ENCODE data around the gene HNRNPF. TPM values are rescaled to one million over a fixed set of nuclear protein-coding genes. Genes with fewer than 3 reads are reported as not detected.
"Not testable (repeated sequence)": the region's sequence is repeated elsewhere in the genome, so short reads cannot be mapped to it uniquely, and the experiment has no call there.

Gene HNRNPF
- total RNA-seq, 1 donor from 2014 or later: 211 TPM

DNA sequence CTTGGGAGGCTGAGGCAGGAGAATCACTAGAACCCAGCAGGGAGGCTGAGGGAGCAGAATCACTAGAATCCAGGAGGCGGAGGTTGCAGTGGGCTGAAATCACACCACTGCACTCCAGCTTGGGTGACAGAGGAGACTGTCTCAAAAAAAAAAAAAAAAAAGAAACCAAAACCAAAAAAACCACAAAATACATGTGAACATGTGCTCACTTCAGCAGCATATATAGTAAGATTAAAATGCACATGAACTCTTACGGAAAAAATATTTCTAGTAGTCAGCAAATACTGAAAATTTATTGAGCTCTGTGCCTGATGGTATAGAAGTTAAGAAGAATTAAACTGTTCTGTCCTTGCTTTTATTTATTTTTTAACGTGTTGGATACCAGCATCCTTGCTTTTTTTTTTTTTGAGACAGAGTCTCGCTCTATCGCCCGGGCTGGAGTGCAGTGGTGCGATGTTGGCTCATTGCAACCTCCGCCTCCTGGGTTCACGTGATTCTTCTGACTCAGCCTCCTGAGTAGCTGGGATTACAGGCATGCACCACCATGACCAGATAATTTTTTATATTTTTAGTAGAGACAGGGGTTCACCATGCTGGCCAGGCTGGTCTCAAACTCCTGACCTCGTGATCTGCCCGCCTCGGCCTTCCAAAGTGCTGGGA is 18.3 kb upstream of the HNRNPF start:
- TF ChIP-seq CTCF (IDR thresholded peaks at IDR 0.05; ENCODE audit: unreplicated experiment): no peak
- Mint-ChIP-seq H3K36me3 (ENCODE audit: insufficient read depth) (peaks cover 2% of the 10 kb centered on the region), H3K4me3 (ENCODE audit: low read depth) (no peak overlapping the region), H3K9me3 (ENCODE audit: low read depth) (no peaks in the 10 kb centered on the region), H3K27ac (no peak overlapping the region), H3K27me3 (no peaks in the 10 kb centered on the region), H3K4me1 (ENCODE audit: low read depth) (no peaks in the 10 kb centered on the region)
- no peak for DNase-seq (ENCODE audit: low spot score, unreplicated experiment)

- not testable (repeated sequence) for H3K4me3 Mint-ChIP-seq (ENCODE audit: low read depth); H3K4me1 Mint-ChIP-seq (ENCODE audit: low read depth); H3K36me3 Mint-ChIP-seq (ENCODE audit: insufficient read depth); H3K9me3 Mint-ChIP-seq (ENCODE audit: low read depth); H3K27ac Mint-ChIP-seq; DNase-seq (ENCODE audit: low spot score, unreplicated experiment); H3K27me3 Mint-ChIP-seq
Observed at GRCh38 chr10:43426476-43426875, 17.5 kb upstream of the HNRNPF start.

DNA sequence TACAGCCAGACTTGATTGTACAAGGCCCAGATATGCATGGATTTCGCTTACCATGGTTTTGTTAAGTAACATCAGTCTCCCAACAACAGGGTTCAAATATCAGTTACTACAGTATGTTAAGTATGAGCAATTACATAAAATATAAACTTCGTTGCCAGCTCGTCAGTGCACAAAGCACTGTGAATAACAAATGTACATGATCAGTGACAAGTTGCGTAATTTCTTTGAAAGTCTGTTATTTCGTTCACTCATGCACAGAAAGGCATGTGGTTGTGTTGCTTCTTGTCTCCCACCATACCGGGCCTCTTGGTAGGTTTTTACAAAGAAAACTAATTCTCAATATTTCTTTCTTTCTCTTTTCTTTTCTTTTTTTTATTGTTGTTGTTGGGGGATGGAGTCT is 15.4 kb upstream of the HNRNPF start:
- TF ChIP-seq CTCF (IDR thresholded peaks at IDR 0.05; ENCODE audit: unreplicated experiment): no peak
- Mint-ChIP-seq H3K27me3 (no peaks in the 10 kb centered on the region), H3K36me3 (ENCODE audit: insufficient read depth) (peaks cover 2% of the 10 kb centered on the region), H3K4me3 (ENCODE audit: low read depth) (no peak overlapping the region), H3K27ac (no peak overlapping the region), H3K9me3 (ENCODE audit: low read depth) (no peaks in the 10 kb centered on the region), H3K4me1 (ENCODE audit: low read depth) (peaks cover 4% of the 10 kb centered on the region)
- no peak for DNase-seq (ENCODE audit: low spot score, unreplicated experiment)

DNA sequence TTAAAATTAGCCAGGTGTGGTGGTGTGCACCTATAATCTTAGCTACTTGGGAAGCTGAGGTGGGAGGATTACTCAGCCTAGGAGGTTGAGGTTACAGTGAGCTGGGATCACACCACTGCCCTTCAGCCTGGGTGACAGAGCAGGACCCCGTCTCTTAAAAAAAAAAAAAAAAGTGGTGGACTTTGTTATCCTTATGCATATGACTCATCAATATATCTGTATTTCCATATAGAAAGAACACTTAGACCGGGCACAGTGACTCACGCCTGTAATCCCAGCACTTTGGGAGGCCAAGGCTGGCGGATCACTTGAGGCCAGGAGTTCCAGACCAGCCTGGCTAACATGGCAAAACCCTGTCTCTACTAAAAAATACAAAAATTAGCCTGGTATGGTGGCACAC is 13.0 kb upstream of the HNRNPF start:
- not testable (repeated sequence) for H3K27ac Mint-ChIP-seq

GRCh38 chr10:43421519-43421918 is 12.5 kb upstream of the HNRNPF start:
- no peaks in the 10 kb centered on the region for H3K27me3 Mint-ChIP-seq
- peaks cover 2% of the 10 kb centered on the region for H3K36me3 Mint-ChIP-seq (ENCODE audit: insufficient read depth)
- H3K4me3 Mint-ChIP-seq (ENCODE audit: low read depth): no peak overlapping the region
- H3K9me3 Mint-ChIP-seq (ENCODE audit: low read depth): no peaks in the 10 kb centered on the region
- TF ChIP-seq CTCF (IDR thresholded peaks at IDR 0.05; ENCODE audit: unreplicated experiment): no peak
- peaks cover 5% of the 10 kb centered on the region for H3K4me1 Mint-ChIP-seq (ENCODE audit: low read depth)
- no peak for DNase-seq (ENCODE audit: low spot score, unreplicated experiment)
- no peak overlapping the region for H3K27ac Mint-ChIP-seq

More for the DNA sequence above, 13.0 kb upstream of the HNRNPF start:
- H3K9me3 Mint-ChIP-seq (ENCODE audit: low read depth); H3K27me3 Mint-ChIP-seq; DNase-seq (ENCODE audit: low spot score, unreplicated experiment); H3K4me3 Mint-ChIP-seq (ENCODE audit: low read depth); H3K4me1 Mint-ChIP-seq (ENCODE audit: low read depth); H3K36me3 Mint-ChIP-seq (ENCODE audit: insufficient read depth): not testable (repeated sequence)

DNA sequence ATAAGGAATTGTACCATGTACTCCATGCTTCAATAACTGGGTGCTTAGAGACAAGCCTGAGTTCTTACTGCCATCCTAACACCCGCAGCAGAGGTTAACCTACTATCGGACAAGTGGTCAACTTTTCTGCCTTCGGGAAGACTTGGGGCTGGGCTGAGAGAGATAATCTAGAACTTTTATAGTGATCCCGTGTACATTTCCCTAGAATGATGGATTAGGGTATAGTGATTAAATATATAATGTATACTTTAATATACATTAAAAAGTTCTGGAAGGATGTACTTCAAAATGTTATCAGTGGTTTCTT is 12.2 kb upstream of the HNRNPF start:
- Mint-ChIP-seq H3K27ac (peak overlapping the region; percentile 97), H3K36me3 (ENCODE audit: insufficient read depth) (peaks cover 2% of the 10 kb centered on the region), H3K4me3 (ENCODE audit: low read depth) (peak overlapping the region; percentile 80), H3K27me3 (no peaks in the 10 kb centered on the region), H3K4me1 (ENCODE audit: low read depth) (peaks cover 5% of the 10 kb centered on the region), H3K9me3 (ENCODE audit: low read depth) (no peaks in the 10 kb centered on the region)
- no peak for DNase-seq (ENCODE audit: low spot score, unreplicated experiment)
- TF ChIP-seq CTCF (IDR thresholded peaks at IDR 0.05; ENCODE audit: unreplicated experiment): no peak
